A549 (cell line): ENCODE results near the gene NTHL1. TPM values are rescaled to one million over a fixed set of nuclear protein-coding genes. Genes with fewer than 3 reads are reported as not detected.

Experiments
- CBX2 ChIP-seq: fragments of 200-600 bp; sonication (generic); IDR thresholded peaks from 2 replicates; pipeline ENCODE4 v1.6.1; 2016; ENCODE audit warnings: low read depth, mild to moderate bottlenecking, borderline replicate concordance
- CBX8 ChIP-seq: fragments of 200-600 bp; sonication (generic); IDR thresholded peaks from 2 replicates; pipeline ENCODE4 v1.6.1; 2016
- CHD4 ChIP-seq: fragments of 200-600 bp; sonication (generic); IDR thresholded peaks from 2 replicates; pipeline ENCODE4 v1.6.1; 2016; ENCODE audit warnings: antibody characterized with exemption, mild to moderate bottlenecking, borderline replicate concordance
- CTCF ChIP-seq: fragments of >200 bp; sonication (Bioruptor Twin); formaldehyde crosslinking; IDR thresholded peaks from 3 replicates; pipeline ENCODE4 v1.5.1; 2016
- E2F6 ChIP-seq: IDR thresholded peaks from 2 replicates; pipeline ENCODE4 v1.6.1; 2012; ENCODE audit warnings: low read depth, borderline replicate concordance
- EHF ChIP-seq: fragments of 250-450 bp; sonication (Bioruptor Pico); IDR thresholded peaks from 2 replicates; pipeline ENCODE4 v1.5.0; 2020; ENCODE audit warnings: mild to moderate bottlenecking
- EHMT2 ChIP-seq: fragments of 200-600 bp; sonication (generic); IDR thresholded peaks from 2 replicates; pipeline ENCODE4 v1.6.1; 2016; ENCODE audit warnings: antibody characterized with exemption, low read depth, mild to moderate bottlenecking, moderate library complexity
- EP300 ChIP-seq, 2 experiments: fragments of >200 bp; sonication (Bioruptor Twin); formaldehyde crosslinking; IDR thresholded peaks; 2 replicates in 1 of 2; 3 replicates in 1 of 2; pipeline ENCODE4 v1.6.1; 2016 to 2017
- ESRRA ChIP-seq: fragments of 150-350 bp; IDR thresholded peaks from 2 replicates; pipeline ENCODE4 v1.6.1; 2014; ENCODE audit warnings: mild to moderate bottlenecking, low read length, borderline replicate concordance
- FOSB ChIP-seq: fragments of 250-450 bp; sonication (Bioruptor Pico); IDR thresholded peaks from 2 replicates; pipeline ENCODE4 v1.5.0; 2020; ENCODE audit warnings: mild to moderate bottlenecking, moderate library complexity
- HDAC2 ChIP-seq: fragments of 200-600 bp; sonication (generic); IDR thresholded peaks from 2 replicates; pipeline ENCODE4 v1.6.1; 2016
- HOXA7 ChIP-seq: fragments of 250-450 bp; sonication (Bioruptor Pico); IDR thresholded peaks from 2 replicates; pipeline ENCODE4 v1.5.0; 2020; ENCODE audit warnings: mild to moderate bottlenecking, moderate library complexity
- HOXB13 ChIP-seq: fragments of 250-450 bp; sonication (Bioruptor Pico); IDR thresholded peaks from 2 replicates; pipeline ENCODE4 v1.5.0; 2020; ENCODE audit warnings: low read depth, mild to moderate bottlenecking, moderate library complexity
- JUN ChIP-seq, 2 experiments: fragments of >200 bp; sonication (Bioruptor Twin); formaldehyde crosslinking; IDR thresholded peaks; 2 replicates in 1 of 2; 3 replicates in 1 of 2; pipeline ENCODE4 v1.6.1; 2016 to 2017
- MAFK ChIP-seq: fragments of 450-650 bp; IDR thresholded peaks from 2 replicates; pipeline ENCODE4 v1.6.1; 2014; ENCODE audit not compliant: partially characterized antibody
- MYC ChIP-seq: IDR thresholded peaks from 2 replicates; pipeline ENCODE4 v1.6.1; 2012; ENCODE audit warnings: mild to moderate bottlenecking, inconsistent platforms, low read length, improper control_type of control experiment, borderline replicate concordance
- NFE2L2 ChIP-seq: fragments of 150-350 bp; conservative IDR thresholded peaks from 2 replicates; pipeline ENCODE4 v1.6.1; 2014; ENCODE audit warnings: low read length
- NPAS2 ChIP-seq: fragments of 250-450 bp; sonication (Bioruptor Pico); IDR thresholded peaks from 2 replicates; pipeline ENCODE4 v1.8.0; 2022; ENCODE audit warnings: mild to moderate bottlenecking, moderate library complexity, borderline replicate concordance
- NR3C1 ChIP-seq: fragments of >200 bp; sonication (Bioruptor Twin); formaldehyde crosslinking; IDR thresholded peaks from 3 replicates; pipeline ENCODE4 v1.6.1; 2017
- POLR2AphosphoS2 ChIP-seq: conservative IDR thresholded peaks from 2 replicates; pipeline ENCODE4 v1.6.1; 2012; ENCODE audit warnings: low read length, improper control_type of control experiment, inconsistent platforms
- RARB ChIP-seq: fragments of 250-450 bp; sonication (Bioruptor Pico); IDR thresholded peaks from 2 replicates; pipeline ENCODE4 v1.8.0; 2021; ENCODE audit warnings: mild to moderate bottlenecking, moderate library complexity
- RNF2 ChIP-seq: fragments of 200-600 bp; sonication (generic); IDR thresholded peaks from 2 replicates; pipeline ENCODE4 v1.6.1; 2016; ENCODE audit warnings: low read depth, mild to moderate bottlenecking, antibody characterized with exemption, moderate library complexity, borderline replicate concordance
- SMC3 ChIP-seq: fragments of >200 bp; sonication (Bioruptor Twin); formaldehyde crosslinking; IDR thresholded peaks from 3 replicates; pipeline ENCODE4 v1.6.1; 2018; ENCODE audit warnings: inconsistent platforms
- SREBF2 ChIP-seq: fragments of 450-650 bp; IDR thresholded peaks from 2 replicates; pipeline ENCODE4 v1.6.1; 2014; ENCODE audit warnings: mild to moderate bottlenecking, moderate library complexity
- TP53 ChIP-seq: fragments of 250-450 bp; sonication (Bioruptor Pico); IDR thresholded peaks from 2 replicates; pipeline ENCODE4 v1.5.0; 2021; ENCODE audit warnings: mild to moderate bottlenecking, moderate library complexity
- ZFP36 ChIP-seq: fragments of 450-650 bp; IDR thresholded peaks from 2 replicates; pipeline ENCODE4 v1.6.1; 2014; ENCODE audit warnings: borderline replicate concordance; ENCODE audit not compliant: partially characterized antibody
- ZNF302 ChIP-seq: fragments of 250-450 bp; sonication (Bioruptor Pico); IDR thresholded peaks from 2 replicates; pipeline ENCODE4 v1.9.0; 2021; ENCODE audit warnings: inconsistent platforms, mild to moderate bottlenecking, moderate library complexity
- ZSCAN20 ChIP-seq: fragments of 250-450 bp; sonication (Bioruptor Pico); IDR thresholded peaks from 2 replicates; pipeline ENCODE4 v1.8.0; 2022; ENCODE audit warnings: mild to moderate bottlenecking, moderate library complexity
- polyA plus RNA-seq, 4 experiments: library from polyadenylated mRNA; depleted of rRNA in 3 of 4; stranded (reverse); fragments of >200 nt; fragmentation: RNase III in 1 of 4; extraction: RNeasy Plus Mini Kit Qiagen cat#74134 plus additional on column Dnase treatment in 1 of 4; gene quantifications; 2 replicates in 3 of 4; 3 replicates in 1 of 4; pipeline ENCODE4 v1.2.3, GENCODE V29; 2011 to 2017
- TF ChIP-seq, protein P1 (sequence below): fragments of 150-350 bp; IDR thresholded peaks from 2 replicates; pipeline ENCODE4 v1.6.1; 2014; ENCODE audit warnings: low read depth, mild to moderate bottlenecking, low read length

Gene NTHL1
- polyA plus RNA-seq, 2 of the 4 experiments (the other 2 are of a cell fraction) = 28.8 to 42.3 TPM

- TF ChIP-seq, protein P1, sequence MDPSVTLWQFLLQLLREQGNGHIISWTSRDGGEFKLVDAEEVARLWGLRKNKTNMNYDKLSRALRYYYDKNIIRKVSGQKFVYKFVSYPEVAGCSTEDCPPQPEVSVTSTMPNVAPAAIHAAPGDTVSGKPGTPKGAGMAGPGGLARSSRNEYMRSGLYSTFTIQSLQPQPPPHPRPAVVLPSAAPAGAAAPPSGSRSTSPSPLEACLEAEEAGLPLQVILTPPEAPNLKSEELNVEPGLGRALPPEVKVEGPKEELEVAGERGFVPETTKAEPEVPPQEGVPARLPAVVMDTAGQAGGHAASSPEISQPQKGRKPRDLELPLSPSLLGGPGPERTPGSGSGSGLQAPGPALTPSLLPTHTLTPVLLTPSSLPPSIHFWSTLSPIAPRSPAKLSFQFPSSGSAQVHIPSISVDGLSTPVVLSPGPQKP = 0 out of 2 replicates have a peak, but pooled peaks have one; percentile 11
- TF ChIP-seq ZFP36 = no peak
- no peak for TF ChIP-seq ZSCAN20 (CRISPR knock-in tag)
- no peak for TF ChIP-seq SREBF2
- TF ChIP-seq MYC = 0 out of 2 replicates have a peak, but pooled peaks have one; percentile 45
- TF ChIP-seq EP300 (IDR thresholded peaks at IDR 0.05) = no peak
- no peak for TF ChIP-seq HOXA7 (CRISPR knock-in tag)
- TF ChIP-seq EHMT2 = no peak
- 0 out of 3 replicates have a peak, but pooled peaks have one; percentile 17 for TF ChIP-seq SMC3
- no peak for TF ChIP-seq EHF (CRISPR knock-in tag)
- TF ChIP-seq HDAC2 = no peak
- TF ChIP-seq RNF2 = no peak
- TF ChIP-seq NFE2L2 = no peak
- no peak for TF ChIP-seq ZNF302 (CRISPR knock-in tag)
- no peak for TF ChIP-seq NPAS2
- TF ChIP-seq NR3C1 = no peak
- TF ChIP-seq E2F6 = peak; percentile 77; the same call in 1 of the 2 replicates
- TF ChIP-seq POLR2AphosphoS2 = no peak
- TF ChIP-seq RARB (CRISPR knock-in tag) = no peak
- TF ChIP-seq CBX2 = no peak
- no peak for TF ChIP-seq HOXB13 (CRISPR knock-in tag)
- TF ChIP-seq CBX8 = no peak
- peak in 1 of 2 experiments; percentile 82; a peak in 2 of 5 replicates for TF ChIP-seq JUN (IDR thresholded peaks at IDR 0.05)
- TF ChIP-seq CHD4 = no peak
- TF ChIP-seq ESRRA = no peak
- TF ChIP-seq MAFK = no peak
- peak; percentile 29; the same call in 1 of the 3 replicates for TF ChIP-seq CTCF
- TF ChIP-seq TP53 (CRISPR knock-in tag) = no peak
- no peak for TF ChIP-seq FOSB (CRISPR knock-in tag)
These were observed at the start of gene NTHL1, which contains the start of gene TSC2 (continued) for GRCh38 chr16:2047330-2048115.
